Tibial nerve (tissue), 4 donors: Measurements from ENCODE around the gene GJA8.

Experiments
- CTCF ChIP-seq, 5 experiments: fragments of 200-600 bp in 3 of 5; fragments of 450-650 bp in 2 of 5; sonication (generic) in 3 of 5; IDR thresholded peaks; one replicate each; pipeline ENCODE4 v1.5.1; 2016 to 2019; ENCODE audit warnings: antibody characterized with exemption in 5 of 5, mild to moderate bottlenecking in 3 of 5, moderate library complexity in 2 of 5
- EP300 ChIP-seq, 2 donors: sonication (generic); formaldehyde crosslinking; IDR thresholded peaks; one replicate each; pipeline ENCODE4 v1.6.1; 2017; ENCODE audit warnings: antibody characterized with exemption in 2 of 2, mild to moderate bottlenecking in 1 of 2
- POLR2A ChIP-seq, 2 donors: fragments of 450-650 bp; IDR thresholded peaks; one replicate each; pipeline ENCODE4 v1.6.1; 2017; ENCODE audit warnings: antibody characterized with exemption in 2 of 2, mild to moderate bottlenecking in 2 of 2, moderate library complexity in 2 of 2

- TF ChIP-seq CTCF (IDR thresholded peaks at IDR 0.05) (no peak), POLR2A (IDR thresholded peaks at IDR 0.05) (no peak), EP300 (IDR thresholded peaks at IDR 0.05) (no peak)
Measured at GRCh38 chr1:147882535-147882934, 20.1 kb upstream of the GJA8 start.
